GM04503 (cell line): ENCODE data around the gene HSPB7.

Source experiments
- DNase-seq: peaks from one replicate; pipeline ENCODE4 v3.0.0-alpha.2; 2012; ENCODE audit warnings: low read depth

HSPB7 gene

DNA sequence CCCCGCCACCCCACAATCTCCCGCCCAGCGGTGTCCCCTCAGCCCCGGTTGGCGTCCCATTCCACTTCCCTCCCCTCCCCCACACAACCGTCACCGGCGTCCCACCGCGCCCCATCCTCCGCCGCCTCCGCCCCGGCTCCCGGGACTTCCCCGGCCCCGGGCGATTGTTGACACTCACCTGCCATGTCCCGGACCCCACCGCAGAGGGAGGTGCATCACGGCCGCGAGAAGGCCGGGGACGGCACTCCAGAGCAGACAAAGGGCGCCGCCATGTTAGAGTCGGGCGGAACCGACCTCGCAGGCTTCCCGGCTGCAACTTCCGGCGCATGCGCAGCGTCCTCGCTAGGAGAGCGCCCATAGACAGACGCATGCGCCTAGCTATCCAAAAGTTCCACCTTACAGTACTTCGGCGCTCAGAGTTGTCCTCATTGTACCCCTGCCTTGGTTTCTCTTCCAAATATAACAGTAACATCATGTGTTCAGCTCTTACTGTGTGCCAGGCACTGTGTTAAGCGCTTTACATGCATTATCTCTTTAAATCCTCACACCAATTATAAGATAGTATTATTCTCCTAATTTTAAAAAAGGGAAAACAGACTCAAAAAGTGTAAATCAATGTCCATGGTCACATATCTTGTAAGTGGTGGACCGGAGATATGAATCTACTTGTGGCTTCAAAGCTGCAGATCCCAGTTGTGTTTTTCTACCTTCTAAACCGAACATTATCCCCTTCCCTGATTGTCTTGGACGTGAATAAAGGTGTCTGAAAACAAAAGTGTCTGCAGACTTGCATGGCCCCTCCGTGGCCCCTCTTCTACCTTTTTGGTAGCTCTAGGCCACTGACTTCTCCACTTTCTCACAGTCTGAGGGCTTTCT lies 41.8 kb downstream of the HSPB7 start, which contains the start of gene ZBTB17:
ZBTB17 (minus strand) TSS at position 297 of the 876 bp plus-strand sequence. CDS start 27,606 bp downstream, outside the sequence.
- no peak for DNase-seq

DNA sequence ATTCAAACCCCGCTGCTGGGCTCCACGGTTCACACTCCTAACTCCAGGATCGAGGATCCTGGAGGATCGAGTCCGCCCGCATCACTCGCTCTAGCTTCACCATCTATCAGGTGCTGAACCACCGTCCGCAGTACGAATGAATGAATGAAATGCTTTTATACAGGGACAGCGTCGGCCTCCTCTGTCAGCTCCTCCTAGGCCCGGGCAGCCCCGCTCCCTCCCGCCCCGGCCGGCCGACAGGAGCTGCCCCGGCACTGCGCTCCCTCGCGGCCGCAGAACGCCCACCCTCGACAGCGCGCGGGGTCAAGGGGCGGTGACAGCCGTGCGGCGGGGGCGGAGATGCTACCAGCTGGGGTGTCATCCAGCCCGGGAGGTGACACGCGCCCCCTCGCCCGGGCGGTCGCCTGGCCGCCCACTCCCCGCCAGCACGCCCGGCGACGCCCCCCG lies 42.5 kb downstream of the HSPB7 start:
- DNase-seq: no peak

DNA sequence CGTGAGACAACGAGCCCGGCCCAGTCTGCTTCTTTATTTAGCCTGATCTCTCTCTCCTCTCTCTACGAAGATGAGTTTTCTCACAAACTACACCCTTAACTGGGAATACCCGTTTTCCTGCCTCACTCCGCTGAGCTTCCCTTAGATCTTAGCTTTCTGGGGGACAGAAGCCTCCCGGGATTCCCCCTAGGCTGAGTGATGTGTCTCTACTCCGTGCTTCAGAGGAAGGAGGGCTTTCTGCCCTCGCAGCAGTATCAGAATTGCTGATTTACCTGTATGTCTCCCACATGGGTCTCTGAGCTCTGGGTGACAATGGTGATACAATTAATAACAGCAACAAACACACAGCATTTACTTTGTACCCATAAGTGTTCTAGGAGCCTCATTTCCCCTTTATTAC lies 43.0 kb downstream of the HSPB7 start:
- no peak for DNase-seq

DNA sequence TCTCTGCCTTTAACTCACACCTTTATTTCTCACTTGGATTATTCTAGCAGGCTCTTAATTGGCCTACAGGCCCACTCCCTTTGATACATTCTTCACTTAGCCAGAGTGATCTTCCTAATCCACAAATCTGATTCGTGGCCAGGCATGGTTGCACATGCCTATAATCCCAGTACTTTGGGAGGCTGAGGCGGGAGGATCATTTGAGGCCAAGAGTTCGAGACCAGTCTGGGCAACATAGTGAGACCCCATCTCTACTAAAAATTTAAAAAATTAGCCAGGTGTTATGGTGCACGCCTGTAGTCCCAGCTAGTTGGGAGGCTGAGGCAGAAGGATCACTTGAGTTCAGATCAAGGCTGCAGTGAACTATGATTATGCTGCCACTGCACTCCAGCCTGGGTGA lies 44.1 kb downstream of the HSPB7 start:
- DNase-seq: no peak

DNA sequence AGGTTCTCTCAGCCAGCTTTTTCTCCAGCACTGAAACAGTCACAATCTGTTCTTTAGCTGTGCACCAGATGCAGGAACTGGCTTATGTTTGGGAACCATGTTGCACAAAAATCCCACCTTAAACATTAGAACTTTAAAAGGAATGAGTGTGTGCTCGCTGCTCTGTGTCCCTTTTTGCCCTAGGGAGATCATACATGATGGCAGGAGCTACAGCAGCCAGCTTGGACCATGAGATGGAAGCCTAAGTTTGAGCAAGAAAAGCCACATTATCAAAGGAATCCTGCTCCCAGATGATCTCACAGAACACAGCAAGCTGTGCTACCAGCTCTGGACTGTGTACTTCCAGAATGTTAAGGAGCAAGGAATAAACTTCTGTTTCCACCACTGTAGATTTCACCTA lies 45.4 kb downstream of the HSPB7 start:
- DNase-seq: no peak

DNA sequence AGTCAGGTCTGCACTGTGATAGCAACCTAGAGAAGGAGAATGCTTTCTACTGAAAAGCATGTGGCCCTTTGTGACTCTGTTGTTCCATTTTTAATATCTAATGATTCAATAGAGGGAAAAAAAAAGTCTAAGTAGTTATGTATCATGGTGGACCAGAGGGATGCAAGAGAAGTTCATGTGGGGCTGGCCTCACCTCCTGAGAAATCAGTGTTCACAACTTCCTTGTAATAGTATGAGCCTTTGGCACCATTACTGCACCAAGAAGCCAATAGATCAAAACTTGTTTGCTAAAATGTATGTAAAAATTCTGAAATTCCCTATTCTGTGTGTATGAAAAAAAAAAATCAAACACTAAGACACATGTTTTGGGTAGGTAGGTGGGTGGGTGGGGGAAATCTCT lies 46.9 kb downstream of the HSPB7 start:
- no peak for DNase-seq

DNA sequence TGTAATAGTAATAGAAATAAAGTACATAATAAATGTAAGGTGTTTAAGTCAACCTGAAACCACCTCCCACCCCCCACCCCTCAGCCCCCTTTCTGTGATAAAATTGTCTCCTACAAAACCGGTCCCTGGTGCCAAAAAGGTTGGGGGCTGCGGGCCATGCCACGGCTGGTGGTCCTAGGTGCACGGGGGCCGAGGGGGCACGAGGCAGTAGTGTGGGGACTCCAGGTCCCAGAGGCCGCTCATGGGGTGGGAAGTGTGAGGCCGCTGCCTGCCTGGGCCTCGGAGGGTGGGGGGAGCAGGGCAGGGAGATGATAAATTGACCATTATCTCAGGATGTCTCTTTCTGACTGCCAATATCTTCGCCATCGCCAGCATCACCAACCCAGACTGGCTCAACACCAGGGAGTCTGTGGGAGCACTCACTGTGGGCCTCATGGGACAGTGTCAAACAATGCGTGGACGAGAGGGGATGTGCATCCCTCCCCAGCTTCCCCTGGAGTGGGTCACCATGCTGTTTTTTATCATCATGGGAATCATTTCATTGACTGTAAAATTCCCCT lies 48.4 kb downstream of the HSPB7 start:
- no peak for DNase-seq

DNA sequence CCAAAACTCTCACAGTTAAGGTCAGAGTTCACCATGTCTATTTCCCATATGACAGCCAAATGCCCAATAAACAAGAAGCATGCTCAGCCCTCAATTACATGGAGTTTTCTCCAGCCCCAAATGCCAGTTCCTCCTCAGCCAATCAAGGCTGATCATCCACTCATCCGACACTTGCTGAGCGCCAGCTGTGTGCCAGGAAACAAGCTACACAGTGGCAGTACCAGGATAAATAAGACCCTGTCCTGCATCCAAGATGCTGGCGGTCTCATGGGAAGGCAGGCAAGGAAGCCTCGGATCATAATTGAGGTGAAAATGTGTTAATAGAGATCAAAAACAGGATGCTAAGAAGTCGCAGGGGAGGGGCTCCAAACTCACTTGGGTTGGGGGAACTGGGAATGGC lies 49.7 kb downstream of the HSPB7 start:
- no peak for DNase-seq

DNA sequence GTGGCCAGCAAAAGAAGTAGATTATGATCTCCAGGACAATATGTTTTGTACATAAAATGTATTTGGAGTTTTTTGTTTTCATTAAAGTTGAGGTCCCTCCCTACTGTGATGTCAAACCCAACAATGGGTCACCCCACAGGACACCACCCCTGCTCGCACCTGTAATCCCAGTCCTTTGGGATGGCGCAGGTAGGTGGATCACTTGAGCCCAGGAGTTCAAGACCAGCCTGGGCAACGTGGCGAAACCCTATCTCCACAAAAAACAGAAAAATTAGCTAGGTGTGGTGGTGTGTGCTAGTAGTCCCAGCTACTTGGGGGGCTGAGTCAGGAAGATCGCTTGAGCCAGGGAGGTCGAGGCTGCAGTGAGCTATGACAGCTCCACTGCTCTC lies 50.9 kb downstream of the HSPB7 start:
- no peak for DNase-seq

DNA sequence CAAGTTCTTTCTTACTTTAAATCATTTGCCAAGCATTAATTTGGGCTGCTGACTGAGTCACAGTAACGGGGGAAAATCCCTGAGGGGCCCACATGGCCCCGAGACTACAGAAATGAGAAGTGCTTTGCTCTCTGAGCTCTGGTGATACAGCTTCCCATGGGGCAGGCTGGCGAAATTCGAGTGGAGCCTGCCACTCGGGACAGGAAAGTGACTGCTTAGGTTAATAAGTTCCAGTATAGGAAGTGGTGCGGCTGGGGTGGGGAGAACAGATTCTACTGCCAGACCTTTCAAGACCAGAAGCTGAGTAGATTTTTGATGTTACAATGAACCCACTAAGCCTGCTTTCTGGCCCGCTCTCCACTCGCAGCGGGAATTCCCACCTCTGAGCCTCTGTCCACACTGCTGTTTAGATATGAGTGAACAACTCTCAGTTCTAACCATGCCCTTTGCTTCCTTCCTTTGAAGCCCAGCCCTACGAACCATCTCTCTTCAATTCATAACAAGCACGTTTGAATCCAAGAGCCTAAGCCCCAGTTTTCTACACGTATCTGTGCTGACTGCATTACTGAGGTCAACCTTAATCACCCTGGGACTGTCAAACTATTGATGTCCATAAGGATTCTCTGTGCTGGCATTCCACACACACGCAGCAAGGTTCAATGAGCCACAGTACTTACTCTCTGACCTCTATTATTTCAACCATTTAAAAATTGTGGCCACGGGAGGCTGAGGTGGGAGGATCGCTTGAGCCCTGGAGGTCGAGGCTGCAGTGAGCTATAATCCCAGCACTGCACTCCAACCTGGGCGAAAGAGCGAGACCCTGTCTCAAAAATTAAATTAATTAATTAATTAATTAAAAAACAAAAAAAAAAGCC lies 51.5 kb downstream of the HSPB7 start:
- no peak for DNase-seq

DNA sequence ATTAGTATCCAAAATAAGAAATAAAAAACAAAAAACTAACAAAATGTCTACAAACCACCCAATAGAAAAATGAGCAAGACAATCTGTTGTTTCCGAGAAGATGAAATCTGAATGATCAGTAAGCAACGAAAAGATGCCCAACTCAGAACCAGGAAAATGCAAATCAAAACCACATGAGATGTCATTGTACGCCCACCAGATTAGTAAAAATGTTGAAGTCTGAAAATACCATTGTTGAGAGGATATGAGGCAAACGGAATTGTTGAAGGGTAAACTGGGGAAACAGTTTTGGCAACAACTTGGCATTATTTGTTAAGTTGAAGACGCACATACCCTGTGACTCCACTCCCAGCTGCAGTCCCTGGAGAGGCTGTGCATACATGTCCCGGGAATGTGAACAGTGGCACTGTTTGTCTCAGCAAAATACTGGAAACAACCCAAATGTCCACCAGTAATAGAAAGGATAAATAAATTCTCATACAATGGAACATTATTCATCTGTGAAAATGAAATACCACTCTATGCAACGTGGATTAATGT lies 52.5 kb downstream of the HSPB7 start:
- no peak for DNase-seq
